Adrenal gland (tissue), 12 donors: Measurements from ENCODE around the gene MAP7D2. TPM values are rescaled to one million over a fixed set of nuclear protein-coding genes. Genes with fewer than 3 reads are reported as not detected.

Experiments used
- DNase-seq, 7 donors: peaks; one replicate each; pipeline ENCODE4 v3.0.0-alpha.2; 2019 to 2020
- H3K27ac ChIP-seq, 5 donors: fragments of 200-600 bp; sonication (generic) in 4 of 5; 1 replicate in 3 of 5; 2 replicates in 2 of 5; pipeline versions ENCODE4 v1.5.1 to v1.8.0; 2016 to 2020; ENCODE audit warnings: mild to moderate bottlenecking in 1 of 5
- H3K27me3 ChIP-seq: fragments of 200-600 bp; 2 replicates; pipeline ENCODE4 v1.8.0; 2021
- H3K36me3 ChIP-seq, 2 donors: fragments of 200-600 bp; replicated peaks in 1 of 2; 1 replicate in 1 of 2; 2 replicates in 1 of 2; pipeline versions ENCODE4 v1.5.1 to v1.8.0; 2018 to 2022
- H3K4me1 ChIP-seq, 2 donors: fragments of 200-600 bp; replicated peaks in 1 of 2; 1 replicate in 1 of 2; 2 replicates in 1 of 2; pipeline versions ENCODE4 v1.5.1 to v1.8.0; 2018 to 2021
- H3K4me3 ChIP-seq, 4 donors: fragments of 200-600 bp; sonication (generic) in 3 of 4; one replicate each; pipeline ENCODE4 v1.5.1; 2016 to 2018
- H3K9me3 ChIP-seq, 3 donors: fragments of 200-600 bp; sonication (generic) in 1 of 3; replicated peaks in 1 of 3; 1 replicate in 2 of 3; 2 replicates in 1 of 3; pipeline versions ENCODE4 v1.5.1 to v1.8.0; 2016 to 2021
- POLR2A ChIP-seq, 2 donors: fragments of 450-650 bp; IDR thresholded peaks; one replicate each; pipeline ENCODE4 v1.6.1; 2017; ENCODE audit warnings: antibody characterized with exemption in 2 of 2, mild to moderate bottlenecking in 2 of 2, moderate library complexity in 1 of 2
- WGBS, 4 donors: extraction: QIAGEN DNeasy Blood & Tissue Kit in 2 of 4; methylation state at CpG; one replicate each; pipeline versions ENCODE4 v1.1.5 to v1.1.7; 2013 to 2017; 5-methylcytosine and 5-hydroxymethylcytosine counted together
- intact Hi-C, 2 donors: fragments of 100-400 bp; cut with DNase I; formaldehyde crosslinking; loops; one replicate each; pipeline versions ENCODE4 v1.14.1 to v1.15.0; 2022 to 2023
- polyA plus RNA-seq, 3 donors: library from polyadenylated mRNA; stranded (reverse); fragments of 200-250 nt in 2 of 3; fragments of 350-450 nt in 1 of 3; fragmentation: Illumina TruSeq in 1 of 3; extraction: RNeasy Lipid Tissue Mini Kit (QIAGEN cat#74804) in 1 of 3; gene quantifications; one replicate each; pipeline ENCODE4 v1.2.3, GENCODE V29; 2013 to 2014
- total RNA-seq, 9 donors: library from RNA; depleted of rRNA in 4 of 9; stranded (reverse); fragments of >200 nt in 4 of 9; fragments of 120-200 nt in 1 of 9; fragmentation: NEBNext Ultra II Directional in 1 of 9; extraction: Animal tissue kit (Norgen Biotek cat#: 25700) in 1 of 9; gene quantifications; one replicate each; pipeline versions ENCODE4 v1.1.0 to v1.2.4, GENCODE V29; 2013 to 2023
- TF ChIP-seq, protein P1 (sequence below), 6 experiments: fragments of 450-650 bp in 4 of 6; fragments of 200-600 bp in 2 of 6; sonication (generic) in 1 of 6; IDR thresholded peaks; 1 replicate in 5 of 6; 2 replicates in 1 of 6; pipeline versions ENCODE4 v1.5.1 to v1.8.0; 2016 to 2021; ENCODE audit warnings: antibody characterized with exemption in 6 of 6, mild to moderate bottlenecking in 2 of 6, moderate library complexity in 1 of 6
- donor health status: healthy with polysubstance abuse.
- donor health status: Bipolar disorder and iron deficiency.
- donor health status: DM: yes; HTN: yes; CAD: no.
- donor health status: DM: no; HTN: no; CAD: no.
- donor health status: DM: no; HTN: no; CAD: no.
- donor health status: DM: yes; HTN: yes; CAD: no.

The MAP7D2 gene
- total and polyA plus RNA-seq, 12 donors: 0.25 to 6.0 (median 1.0) TPM

DNA sequence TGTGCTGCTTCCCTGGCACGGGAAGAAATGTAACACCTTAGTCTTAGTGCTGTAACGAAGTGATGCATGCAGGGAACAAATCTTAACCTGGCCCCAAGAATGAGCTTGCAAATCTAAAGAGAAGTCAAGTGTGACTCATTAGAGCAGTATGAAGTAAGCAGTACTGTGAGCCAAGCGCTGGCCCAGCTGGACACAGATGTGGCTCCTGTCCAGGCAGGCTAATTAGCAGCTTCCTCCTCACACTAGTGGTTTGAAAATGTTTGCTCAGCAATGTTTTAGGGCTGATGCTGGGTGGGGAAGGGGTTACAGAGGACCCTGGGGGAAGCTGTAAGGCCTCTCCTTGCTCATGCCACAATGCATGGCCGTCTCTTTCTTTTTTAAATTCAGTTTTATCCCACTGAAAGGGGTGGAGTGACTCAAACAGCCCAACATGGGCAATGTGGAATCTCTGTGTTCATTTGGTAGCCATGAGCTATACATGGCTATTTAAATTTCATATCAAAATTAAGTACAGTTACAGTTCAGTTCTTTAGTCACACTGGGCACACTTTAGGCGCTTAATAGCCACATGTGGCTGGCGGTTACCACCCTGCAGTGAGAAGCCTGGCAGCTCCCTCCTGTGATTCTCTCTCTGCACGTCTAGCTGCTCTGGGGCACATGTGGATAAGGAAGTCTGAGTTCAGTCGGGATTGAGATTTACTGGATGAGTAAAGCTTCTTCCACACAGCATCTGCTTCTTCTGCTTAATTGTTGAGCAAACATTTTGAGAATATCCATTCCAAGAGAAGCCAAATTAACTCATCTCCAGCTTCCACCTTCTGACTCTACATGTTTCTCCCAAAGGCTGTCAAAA, 48.8 kb downstream of the MAP7D2 start:
- H3K4me3 ChIP-seq: no peak overlapping the region
- WGBS, 4 donors: 30 to 51% (median 42%) methylated on average over 8 of the region's 8 CpGs
- intact Hi-C loops: no loop called here
- no peaks in the 10 kb centered on the region for H3K4me1 ChIP-seq
- no peaks in the 10 kb centered on the region for H3K36me3 ChIP-seq
- no peak overlapping the region for H3K27ac ChIP-seq
- no peaks in the 10 kb centered on the region for H3K27me3 ChIP-seq
- peak; percentile 50 to 85 (median 74) for DNase-seq
- no peak for TF ChIP-seq POLR2A (IDR thresholded peaks at IDR 0.05)
- TF ChIP-seq, protein P1, sequence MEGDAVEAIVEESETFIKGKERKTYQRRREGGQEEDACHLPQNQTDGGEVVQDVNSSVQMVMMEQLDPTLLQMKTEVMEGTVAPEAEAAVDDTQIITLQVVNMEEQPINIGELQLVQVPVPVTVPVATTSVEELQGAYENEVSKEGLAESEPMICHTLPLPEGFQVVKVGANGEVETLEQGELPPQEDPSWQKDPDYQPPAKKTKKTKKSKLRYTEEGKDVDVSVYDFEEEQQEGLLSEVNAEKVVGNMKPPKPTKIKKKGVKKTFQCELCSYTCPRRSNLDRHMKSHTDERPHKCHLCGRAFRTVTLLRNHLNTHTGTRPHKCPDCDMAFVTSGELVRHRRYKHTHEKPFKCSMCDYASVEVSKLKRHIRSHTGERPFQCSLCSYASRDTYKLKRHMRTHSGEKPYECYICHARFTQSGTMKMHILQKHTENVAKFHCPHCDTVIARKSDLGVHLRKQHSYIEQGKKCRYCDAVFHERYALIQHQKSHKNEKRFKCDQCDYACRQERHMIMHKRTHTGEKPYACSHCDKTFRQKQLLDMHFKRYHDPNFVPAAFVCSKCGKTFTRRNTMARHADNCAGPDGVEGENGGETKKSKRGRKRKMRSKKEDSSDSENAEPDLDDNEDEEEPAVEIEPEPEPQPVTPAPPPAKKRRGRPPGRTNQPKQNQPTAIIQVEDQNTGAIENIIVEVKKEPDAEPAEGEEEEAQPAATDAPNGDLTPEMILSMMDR (IDR thresholded peaks at IDR 0.05): no peak
- no peaks in the 10 kb centered on the region for H3K9me3 ChIP-seq

DNA sequence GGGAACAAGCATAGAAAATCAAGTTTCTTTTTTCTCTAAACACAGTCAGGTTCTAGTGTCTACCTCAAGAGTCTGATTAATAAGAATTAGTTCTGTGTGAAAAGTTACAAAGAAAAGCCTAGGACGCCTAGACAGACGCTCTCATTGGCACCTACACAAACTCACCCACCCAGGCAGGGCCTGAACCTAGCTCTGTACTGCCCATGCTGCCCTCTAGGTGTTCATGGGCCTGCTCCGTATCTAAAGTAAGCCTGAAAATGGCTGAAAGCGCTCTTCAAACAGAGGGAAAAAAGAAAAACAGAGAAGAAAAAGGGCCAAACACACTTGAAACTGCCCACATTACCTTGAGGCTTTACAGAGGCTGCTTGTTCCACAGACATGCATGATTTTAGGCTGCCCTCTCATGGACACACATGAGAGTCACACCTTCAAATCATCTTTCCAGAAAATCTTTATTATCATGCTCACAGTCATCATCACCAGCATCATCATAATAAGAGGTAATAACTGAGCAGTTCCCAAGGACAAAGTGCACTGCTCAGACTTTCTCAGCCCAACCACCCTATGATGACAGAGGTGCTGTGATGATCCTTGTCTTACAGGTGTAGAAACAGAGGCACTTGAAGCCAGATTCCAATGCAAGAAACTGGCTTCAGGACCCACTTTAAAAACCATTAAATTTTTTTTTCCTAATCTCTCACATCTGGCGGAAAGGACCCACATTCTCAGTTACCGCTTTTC, 49.6 kb downstream of the MAP7D2 start:
- intact Hi-C loops: no loop called here
- Histone ChIP-seq H3K9me3 (no peaks in the 10 kb centered on the region), H3K27ac (no peak overlapping the region)

DNA sequence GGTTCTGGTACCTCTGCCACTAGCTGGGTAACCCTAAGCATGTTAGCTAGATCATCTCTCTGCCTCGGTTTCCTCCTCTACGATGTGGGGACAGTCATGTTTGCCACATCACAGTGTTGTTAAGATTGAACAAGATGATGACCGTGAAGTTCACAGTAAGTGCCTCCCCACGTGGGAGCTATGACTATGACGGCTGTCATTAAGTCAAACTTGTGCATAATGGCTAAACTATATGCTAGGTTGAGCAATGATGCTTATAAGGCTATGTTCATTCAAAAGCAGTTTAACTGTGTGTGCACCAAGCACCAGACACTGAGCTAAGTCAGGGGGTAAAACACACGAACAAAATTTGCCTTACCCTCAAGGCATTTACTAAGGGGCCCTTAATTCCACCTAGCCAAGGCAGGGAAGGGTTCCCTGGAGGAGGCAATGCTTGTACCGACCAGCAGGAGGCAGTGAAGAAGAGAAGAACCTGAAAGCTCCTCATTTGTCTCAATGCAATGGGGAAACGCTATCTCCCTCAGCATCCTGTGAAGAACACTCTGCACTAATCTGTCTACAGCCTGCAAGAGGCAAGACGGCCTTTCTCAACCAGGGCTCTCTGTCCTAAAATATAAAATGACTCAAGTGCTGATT, 52.9 kb downstream of the MAP7D2 start:
- Histone ChIP-seq H3K4me3 (no peak overlapping the region), H3K27ac (no peak overlapping the region), H3K36me3 (no peaks in the 10 kb centered on the region), H3K27me3 (no peaks in the 10 kb centered on the region), H3K4me1 (no peaks in the 10 kb centered on the region), H3K9me3 (no peaks in the 10 kb centered on the region)
- DNase-seq: no peak
- intact Hi-C loops: no loop called here
- no peak for TF ChIP-seq POLR2A (IDR thresholded peaks at IDR 0.05)
- WGBS, 4 donors: 59 to 76% (median 70%) methylated on average over 5 to 9 of the region's 9 CpGs

More for the DNA sequence above, 49.6 kb downstream of the MAP7D2 start:
- Histone ChIP-seq H3K36me3 (no peaks in the 10 kb centered on the region), H3K4me3 (no peak overlapping the region), H3K4me1 (no peaks in the 10 kb centered on the region), H3K27me3 (no peaks in the 10 kb centered on the region)
- DNase-seq: peak in 4 of 7 donors; percentile 4 to 49 (median 20)
- no peak for TF ChIP-seq POLR2A (IDR thresholded peaks at IDR 0.05)
- TF ChIP-seq, protein P1 (IDR thresholded peaks at IDR 0.05): peak in 5 of 6 experiments; percentile 28 to 44 (median 31)
- 50 to 67% (median 56%) methylated on average over 6 of the region's 6 CpGs for WGBS, 4 donors

DNA sequence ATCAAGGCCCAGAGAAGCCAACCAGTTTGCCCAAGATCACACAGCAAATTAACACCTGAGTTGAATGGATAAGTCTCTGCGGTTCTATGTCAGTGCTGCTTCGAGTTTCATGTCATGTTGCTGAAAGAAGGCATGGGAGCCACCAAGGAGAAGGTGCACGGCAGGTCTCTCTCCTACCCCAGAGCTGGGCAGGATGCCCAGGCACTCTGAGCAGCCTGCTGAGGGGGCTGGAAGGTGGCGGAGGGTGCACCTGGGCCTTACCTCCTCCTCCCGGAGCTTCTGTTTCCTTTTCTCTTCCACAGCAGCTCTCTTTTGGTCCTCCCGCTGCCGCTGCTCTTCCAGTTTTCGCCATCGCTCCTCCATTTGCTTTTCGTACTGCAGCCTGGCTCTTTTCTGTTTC, 53.6 kb downstream of the MAP7D2 start:
- TF ChIP-seq POLR2A (IDR thresholded peaks at IDR 0.05): no peak
- TF ChIP-seq, protein P1 (IDR thresholded peaks at IDR 0.05): no peak
- H3K36me3 ChIP-seq: no peaks in the 10 kb centered on the region
- intact Hi-C loops: no loop called here
- peaks cover 4% of the 10 kb centered on the region for H3K27me3 ChIP-seq
- no peak overlapping the region for H3K27ac ChIP-seq
- no peak for DNase-seq
- H3K4me1 ChIP-seq: no peaks in the 10 kb centered on the region
- no peaks in the 10 kb centered on the region for H3K9me3 ChIP-seq
- 89 to 96% (median 90%) methylated on average over 8 to 10 of the region's 10 CpGs for WGBS, 4 donors
- H3K4me3 ChIP-seq: no peak overlapping the region
